ENCODE data around the gene CFAP61.

Gene CFAP61

GRCh38 chr20:20248620-20249200, 196.4 kb downstream of the CFAP61 start:
- no peaks in the 10 kb centered on the region for H3K27me3 ChIP-seq (ENCODE audit: insufficient read depth, low read depth, severe bottlenecking)
- H3K4me3 ChIP-seq (ENCODE audit: low read depth, low read length): no peak overlapping the region
- TF ChIP-seq CTCF (IDR thresholded peaks at IDR 0.05; ENCODE audit: low read depth, low read length): no peak
- H3K36me3 ChIP-seq: no peaks in the 10 kb centered on the region
- no peak for DNase-seq
- peaks cover 4% of the 10 kb centered on the region for H3K9me3 ChIP-seq (ENCODE audit: severe bottlenecking)
- H3K27ac ChIP-seq: no peak overlapping the region

GRCh38 chr20:20251317-20251716, 199.0 kb downstream of the CFAP61 start:
- no peak for DNase-seq
- Histone ChIP-seq H3K36me3 (no peaks in the 10 kb centered on the region), H3K9me3 (ENCODE audit: severe bottlenecking) (no peaks in the 10 kb centered on the region), H3K27me3 (ENCODE audit: insufficient read depth, low read depth, severe bottlenecking) (no peaks in the 10 kb centered on the region), H3K27ac (no peak overlapping the region), H3K4me3 (ENCODE audit: low read depth, low read length) (no peak overlapping the region)
- no peak for TF ChIP-seq CTCF (IDR thresholded peaks at IDR 0.05; ENCODE audit: low read depth, low read length)

- Histone ChIP-seq H3K36me3 (no peaks in the 10 kb centered on the region), H3K27ac (no peak overlapping the region), H3K9me3 (ENCODE audit: severe bottlenecking) (no peaks in the 10 kb centered on the region), H3K27me3 (ENCODE audit: insufficient read depth, low read depth, severe bottlenecking) (no peaks in the 10 kb centered on the region), H3K4me3 (ENCODE audit: low read depth, low read length) (no peak overlapping the region)
- DNase-seq: no peak
- TF ChIP-seq CTCF (IDR thresholded peaks at IDR 0.05; ENCODE audit: low read depth, low read length): no peak
These were observed 199.5 kb downstream of the CFAP61 start for GRCh38 chr20:20251836-20252235.

- no peak for DNase-seq
- Histone ChIP-seq H3K27me3 (ENCODE audit: insufficient read depth, low read depth, severe bottlenecking) (no peaks in the 10 kb centered on the region), H3K27ac (no peak overlapping the region), H3K4me3 (ENCODE audit: low read depth, low read length) (no peak overlapping the region), H3K9me3 (ENCODE audit: severe bottlenecking) (no peaks in the 10 kb centered on the region), H3K36me3 (no peaks in the 10 kb centered on the region)
- no peak for TF ChIP-seq CTCF (IDR thresholded peaks at IDR 0.05; ENCODE audit: low read depth, low read length)
These were observed 200.9 kb downstream of the CFAP61 start for GRCh38 chr20:20253039-20253743.

GRCh38 chr20:20253744-20254330, 201.5 kb downstream of the CFAP61 start:
- no peak for TF ChIP-seq CTCF (IDR thresholded peaks at IDR 0.05; ENCODE audit: low read depth, low read length)

More at GRCh38 chr20:20253744-20254330, 201.5 kb downstream of the CFAP61 start:
- Histone ChIP-seq H3K27ac (no peak overlapping the region), H3K27me3 (ENCODE audit: insufficient read depth, low read depth, severe bottlenecking) (no peaks in the 10 kb centered on the region), H3K4me3 (ENCODE audit: low read depth, low read length) (no peak overlapping the region), H3K9me3 (ENCODE audit: severe bottlenecking) (no peaks in the 10 kb centered on the region), H3K36me3 (no peaks in the 10 kb centered on the region)
- DNase-seq: no peak
